K562 (cell line): Measurements from ENCODE around the gene FBXW8. TPM values are rescaled to one million over a fixed set of nuclear protein-coding genes. Genes with fewer than 3 reads are reported as not detected.

Source experiments
- ATAC-seq: fragments of 200-7000 bp; cut with Tn5 transposase; 3 replicates; pipeline ENCODE4 v1.9.1; 2020; ENCODE audit warnings: moderate library complexity
- BruUV-seq: library from RNA; stranded (reverse); fragments of 400-500 nt; replicated peaks from 2 replicates; lab custom pipeline; 2021; lab: Mats Ljungman, UMichigan
- CTCF ChIA-PET: fragments of 300-600 bp; formaldehyde crosslinking; extraction: SDS; loops from one replicate; lab custom pipeline; 2021; ENCODE audit warnings: low intra/inter-chr PET ratio; lab: Yijun Ruan, JAX
- POLR2A ChIA-PET: fragments of 300-600, 350-650 bp; sonication (Branson Sonifier 250); formaldehyde crosslinking; extraction: SDS; loops from one replicate; lab custom pipeline; 2021; ENCODE audit warnings: antibody characterized with exemption, inconsistent platforms; lab: Yijun Ruan, JAX
- DNase-seq, 4 experiments: peaks; one replicate each; pipeline versions ENCODE4 v3.0.0 to v3.0.0-alpha.2; 2011 to 2018; ENCODE audit warnings: low spot score in 3 of 4, mixed read lengths in 3 of 4; ENCODE audit errors: extremely low read depth in 1 of 4
- FAIRE-seq: peaks from 2 replicates; lab custom pipeline; 2011; peaks lifted over from hg19 to GRCh38; lab: Jason Lieb, UNC
- H2AFZ ChIP-seq: 2 replicates; pipeline ENCODE4 v1.6.0; 2011; ENCODE audit warnings: low read depth, low read length, control low read depth, inconsistent platforms
- H3K27ac ChIP-seq: fragments of 200-600 bp; 3 replicates; pipeline ENCODE4 v1.8.0; 2011; ENCODE audit warnings: low read depth, mild to moderate bottlenecking, control low read depth, inconsistent platforms, low read length, moderate library complexity, mixed read lengths; ENCODE audit errors: extremely low read depth
- H3K27me3 ChIP-seq, 2 experiments: fragments of 300-600 bp in 1 of 2; 2 replicates in 1 of 2; 3 replicates in 1 of 2; pipeline versions ENCODE4 v1.6.0 to v1.8.0; 2011; ENCODE audit warnings: inconsistent platforms in 2 of 2, low read length in 2 of 2, mild to moderate bottlenecking in 1 of 2, mixed read lengths in 1 of 2, moderate library complexity in 1 of 2; ENCODE audit not compliant: control insufficient read depth in 2 of 2, insufficient read depth in 2 of 2
- H3K36me3 ChIP-seq: fragments of 300-600 bp; 3 replicates; pipeline ENCODE4 v1.8.0; 2011; ENCODE audit warnings: mild to moderate bottlenecking, low read length, inconsistent platforms; ENCODE audit not compliant: control insufficient read depth, insufficient read depth
- H3K4me1 ChIP-seq, 2 experiments: fragments of 200-600 bp in 1 of 2; replicated peaks in 1 of 2; 2 replicates in 1 of 2; 3 replicates in 1 of 2; pipeline versions ENCODE4 v1.5.1 to v1.8.0; 2011; ENCODE audit warnings: inconsistent platforms in 2 of 2, low read length in 2 of 2, mild to moderate bottlenecking in 1 of 2, mixed read lengths in 1 of 2, moderate library complexity in 1 of 2; ENCODE audit not compliant: control insufficient read depth in 2 of 2, insufficient read depth in 2 of 2
- H3K4me2 ChIP-seq: 2 replicates; pipeline ENCODE4 v1.6.1; 2011; ENCODE audit warnings: low read length, control low read depth, inconsistent platforms, mixed read lengths; ENCODE audit not compliant: insufficient read depth
- H3K4me3 ChIP-seq: fragments of 200-600 bp; sonication (generic), shearing (Covaris generic); 2 replicates; pipeline ENCODE4 v1.5.1; 2016; ENCODE audit warnings: control low read depth, inconsistent platforms
- H3K79me2 ChIP-seq: fragments of 200-600 bp; 3 replicates; pipeline ENCODE4 v1.8.0; 2011; ENCODE audit warnings: low read length, inconsistent platforms; ENCODE audit not compliant: control insufficient read depth, insufficient read depth
- H3K9ac ChIP-seq, 2 experiments: 2 replicates each; pipeline versions ENCODE4 v1.6.0 to v1.6.1; 2011; ENCODE audit warnings: low read depth in 2 of 2, low read length in 2 of 2, control low read depth in 1 of 2, inconsistent platforms in 1 of 2, mild to moderate bottlenecking in 1 of 2, mixed read lengths in 1 of 2; ENCODE audit not compliant: insufficient read depth in 1 of 2
- H3K9me1 ChIP-seq: one replicate; pipeline ENCODE4 v1.6.0; 2011; ENCODE audit warnings: inconsistent platforms, mild to moderate bottlenecking, low read length, moderate library complexity; ENCODE audit not compliant: control insufficient read depth, insufficient read depth
- H3K9me3 ChIP-seq: replicated peaks from 2 replicates; pipeline ENCODE4 v1.5.1; 2011; ENCODE audit warnings: low read depth, low read length, inconsistent platforms; ENCODE audit not compliant: control insufficient read depth, insufficient read depth
- H4K20me1 ChIP-seq: replicated peaks from 2 replicates; pipeline ENCODE4 v1.6.1; 2011; ENCODE audit warnings: low read length, inconsistent platforms, mixed read lengths; ENCODE audit not compliant: control insufficient read depth, insufficient read depth
- GTF2E2 ChIP-seq: fragments of 200-800 bp; sonication (Bioruptor generic); IDR thresholded peaks from 2 replicates; pipeline ENCODE4 v1.6.1; 2016; ENCODE audit warnings: missing genetic modification characterization, missing compliant biosample characterization
- ILF3 ChIP-seq: fragments of 450-650 bp; IDR thresholded peaks from 2 replicates; pipeline ENCODE4 v1.6.1; 2018; ENCODE audit warnings: antibody characterized with exemption, mild to moderate bottlenecking, moderate library complexity, borderline replicate concordance
- SIRT6 ChIP-seq: IDR thresholded peaks from one replicate; pipeline ENCODE4 v1.6.1; 2012; ENCODE audit warnings: low read depth, mild to moderate bottlenecking, control low read depth, inconsistent platforms, low read length, moderate library complexity
- SUPT5H ChIP-seq: fragments of 450-650 bp; IDR thresholded peaks from 2 replicates; pipeline ENCODE4 v1.6.1; 2016
- TRIM28 ChIP-seq: fragments of 450-650 bp; IDR thresholded peaks from 2 replicates; pipeline ENCODE4 v1.6.1; 2017
- TSC22D4 ChIP-seq: fragments of 450-650 bp; IDR thresholded peaks from 2 replicates; pipeline ENCODE4 v1.6.1; 2016; ENCODE audit warnings: missing genetic modification characterization, missing biosample characterization, control low read depth
- ZC3H8 ChIP-seq: fragments of 450-650 bp; IDR thresholded peaks from 2 replicates; pipeline ENCODE4 v1.6.1; 2017
- ZNF354B ChIP-seq: fragments of 250-450 bp; sonication (Bioruptor Pico); IDR thresholded peaks from 2 replicates; pipeline ENCODE4 v1.4.0; 2020
- WGBS: fragments of 100-300 bp; shearing (Covaris generic); methylation state at CpG from one replicate; pipeline ENCODE4 v1.1.6; 2016; ENCODE audit warnings: low coverage, mixed read lengths; ENCODE audit not compliant: insufficient coverage; ENCODE audit errors: missing lambda C conversion rate; 5-methylcytosine and 5-hydroxymethylcytosine counted together
- in situ Hi-C: fragments of 300-500 bp; cut with MboI; formaldehyde crosslinking; loops from 4 replicates; pipeline ENCODE4 v1.15.0; 2018; ENCODE audit warnings: inconsistent platforms, mixed read lengths
- intact Hi-C: fragments of 100-400 bp; cut with micrococcal nuclease; formaldehyde crosslinking; loops from 2 replicates; pipeline ENCODE4 v1.14.2; 2022
- polyA plus RNA-seq, 8 experiments: library from polyadenylated mRNA; depleted of rRNA in 4 of 8; stranded (reverse) in 5 of 8; unstranded in 3 of 8; fragments of >200 nt; fragmentation: Nextera tagmentation in 2 of 8; fragmentation: Illumina TruSeq in 1 of 8; extraction: Ambion mirVana in 2 of 8; extraction: Trizol in 1 of 8; gene quantifications; 2 replicates each; pipeline versions ENCODE4 v1.2.1 to v1.2.3, GENCODE V29; 2011 to 2014; ENCODE audit warnings: inconsistent platforms in 1 of 8, missing spikeins in 1 of 8
- total RNA-seq, 7 experiments: library from RNA; depleted of rRNA in 6 of 7; stranded (reverse); fragments of >200 nt in 6 of 7; fragmentation: Illumina TruSeq in 2 of 7; extraction: Trizol in 2 of 7; gene quantifications; 2 replicates each; pipeline versions ENCODE4 v1.2.1 to v1.2.3, GENCODE V29; 2011 to 2021; ENCODE audit warnings: low replicate concordance in 1 of 7
- TF ChIP-seq, protein P1 (sequence below): fragments of 200-800 bp; sonication (Bioruptor generic); IDR thresholded peaks from 2 replicates; pipeline ENCODE4 v1.6.1; 2016; ENCODE audit warnings: missing genetic modification characterization, missing compliant biosample characterization
- TF ChIP-seq, protein P2 (sequence below): sonication (generic); formaldehyde crosslinking; IDR thresholded peaks from 2 replicates; pipeline ENCODE4 v1.8.0; 2022; ENCODE audit warnings: missing genetic modification reagents, mild to moderate bottlenecking, moderate library complexity, borderline replicate concordance
- TF ChIP-seq, protein P3 (sequence below): fragments of 450-650 bp; IDR thresholded peaks from 2 replicates; pipeline ENCODE4 v1.7.1; 2018; ENCODE audit warnings: mild to moderate bottlenecking, low read depth; ENCODE audit not compliant: partially characterized antibody
- TF ChIP-seq, protein P4 (sequence below): fragments of 450-650 bp; formaldehyde crosslinking; IDR thresholded peaks from 2 replicates; pipeline ENCODE4 v1.4.0; 2022; ENCODE audit warnings: missing genetic modification characterization

FBXW8 gene
- total and polyA plus RNA-seq, 9 of the 15 experiments (the other 6 are each of a cell fraction or from before 2014, with no cell fraction given): 0.58 to 8.3 (median 4.4) TPM

DNA sequence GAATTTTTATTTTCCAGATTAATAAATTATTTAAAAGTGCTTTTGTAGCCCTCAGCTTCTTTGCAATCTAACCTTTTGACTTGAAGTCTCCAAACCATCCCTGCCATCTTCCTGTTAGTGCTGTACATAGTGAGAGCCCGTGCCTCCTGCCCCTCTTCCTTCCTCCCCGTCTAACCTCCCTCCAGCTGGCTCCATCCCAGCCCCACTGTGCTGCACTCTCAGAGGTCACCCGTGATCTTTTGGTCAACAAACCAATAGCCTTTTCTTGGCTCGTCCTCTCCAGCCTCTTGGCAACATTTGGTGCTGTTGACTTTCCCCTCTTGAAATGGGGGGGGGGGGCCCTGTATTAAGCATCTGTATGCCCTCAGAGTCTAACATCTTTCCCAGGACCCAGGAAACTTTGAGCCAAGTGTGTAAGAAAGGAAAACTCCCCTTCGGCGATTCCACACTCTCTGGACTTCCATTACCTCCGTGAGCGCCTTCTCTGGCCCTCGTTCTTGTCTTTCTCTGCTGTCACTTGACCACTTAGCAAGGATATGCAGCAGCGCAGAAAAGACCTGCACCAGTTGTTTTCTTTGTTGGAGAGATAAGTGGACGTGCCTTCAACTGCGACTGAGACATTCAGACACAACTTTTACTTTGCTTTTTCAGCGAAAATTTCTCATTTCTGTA lies 44.1 kb downstream of the FBXW8 start:
- H3K4me3 ChIP-seq: no peak overlapping the region
- H3K79me2 ChIP-seq: no peaks in the 10 kb centered on the region
- no peak overlapping the region for H3K27ac ChIP-seq
- no peak for FAIRE-seq
- H3K9me3 ChIP-seq: no peaks in the 10 kb centered on the region
- no peak overlapping the region for H3K9ac ChIP-seq
- in situ Hi-C loops: loop anchor here (25.0 kb wide), 1 partner anchor 243 kb away; no protein-coding TSS in a partner anchor
- H4K20me1 ChIP-seq: no peaks in the 10 kb centered on the region; the same call in 1 of the 2 replicates
- H3K27me3 ChIP-seq: no peaks in the 10 kb centered on the region
- peaks cover 0 to 13% of the 10 kb centered on the region in 2 experiments; a peak in 3 of 5 replicates for H3K4me1 ChIP-seq
- intact Hi-C loops: loop anchor here (1.0 kb wide), 1 partner anchor 252 kb away; no protein-coding TSS in a partner anchor
- no peak for DNase-seq
- BruUV-seq: no TSS peak
- no peak overlapping the region for H2AFZ ChIP-seq
- POLR2A ChIA-PET: interaction anchor here (0.6 kb wide), 1 partner anchor 14 kb away, joined by 3 read pairs; no protein-coding TSS in a partner anchor
- no peak for TF ChIP-seq GTF2E2 (tag)
- TF ChIP-seq, protein P1, sequence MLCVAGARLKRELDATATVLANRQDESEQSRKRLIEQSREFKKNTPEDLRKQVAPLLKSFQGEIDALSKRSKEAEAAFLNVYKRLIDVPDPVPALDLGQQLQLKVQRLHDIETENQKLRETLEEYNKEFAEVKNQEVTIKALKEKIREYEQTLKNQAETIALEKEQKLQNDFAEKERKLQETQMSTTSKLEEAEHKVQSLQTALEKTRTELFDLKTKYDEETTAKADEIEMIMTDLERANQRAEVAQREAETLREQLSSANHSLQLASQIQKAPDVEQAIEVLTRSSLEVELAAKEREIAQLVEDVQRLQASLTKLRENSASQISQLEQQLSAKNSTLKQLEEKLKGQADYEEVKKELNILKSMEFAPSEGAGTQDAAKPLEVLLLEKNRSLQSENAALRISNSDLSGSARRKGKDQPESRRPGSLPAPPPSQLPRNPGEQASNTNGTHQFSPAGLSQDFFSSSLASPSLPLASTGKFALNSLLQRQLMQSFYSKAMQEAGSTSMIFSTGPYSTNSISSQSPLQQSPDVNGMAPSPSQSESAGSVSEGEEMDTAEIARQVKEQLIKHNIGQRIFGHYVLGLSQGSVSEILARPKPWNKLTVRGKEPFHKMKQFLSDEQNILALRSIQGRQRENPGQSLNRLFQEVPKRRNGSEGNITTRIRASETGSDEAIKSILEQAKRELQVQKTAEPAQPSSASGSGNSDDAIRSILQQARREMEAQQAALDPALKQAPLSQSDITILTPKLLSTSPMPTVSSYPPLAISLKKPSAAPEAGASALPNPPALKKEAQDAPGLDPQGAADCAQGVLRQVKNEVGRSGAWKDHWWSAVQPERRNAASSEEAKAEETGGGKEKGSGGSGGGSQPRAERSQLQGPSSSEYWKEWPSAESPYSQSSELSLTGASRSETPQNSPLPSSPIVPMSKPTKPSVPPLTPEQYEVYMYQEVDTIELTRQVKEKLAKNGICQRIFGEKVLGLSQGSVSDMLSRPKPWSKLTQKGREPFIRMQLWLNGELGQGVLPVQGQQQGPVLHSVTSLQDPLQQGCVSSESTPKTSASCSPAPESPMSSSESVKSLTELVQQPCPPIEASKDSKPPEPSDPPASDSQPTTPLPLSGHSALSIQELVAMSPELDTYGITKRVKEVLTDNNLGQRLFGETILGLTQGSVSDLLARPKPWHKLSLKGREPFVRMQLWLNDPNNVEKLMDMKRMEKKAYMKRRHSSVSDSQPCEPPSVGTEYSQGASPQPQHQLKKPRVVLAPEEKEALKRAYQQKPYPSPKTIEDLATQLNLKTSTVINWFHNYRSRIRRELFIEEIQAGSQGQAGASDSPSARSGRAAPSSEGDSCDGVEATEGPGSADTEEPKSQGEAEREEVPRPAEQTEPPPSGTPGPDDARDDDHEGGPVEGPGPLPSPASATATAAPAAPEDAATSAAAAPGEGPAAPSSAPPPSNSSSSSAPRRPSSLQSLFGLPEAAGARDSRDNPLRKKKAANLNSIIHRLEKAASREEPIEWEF (CRISPR knock-in tag): no peak
- TF ChIP-seq ZC3H8: no peak
- TF ChIP-seq, protein P2, sequence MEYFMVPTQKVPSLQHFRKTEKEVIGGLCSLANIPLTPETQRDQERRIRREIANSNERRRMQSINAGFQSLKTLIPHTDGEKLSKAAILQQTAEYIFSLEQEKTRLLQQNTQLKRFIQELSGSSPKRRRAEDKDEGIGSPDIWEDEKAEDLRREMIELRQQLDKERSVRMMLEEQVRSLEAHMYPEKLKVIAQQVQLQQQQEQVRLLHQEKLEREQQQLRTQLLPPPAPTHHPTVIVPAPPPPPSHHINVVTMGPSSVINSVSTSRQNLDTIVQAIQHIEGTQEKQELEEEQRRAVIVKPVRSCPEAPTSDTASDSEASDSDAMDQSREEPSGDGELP (CRISPR knock-in tag): no peak
- TF ChIP-seq, protein P3, sequence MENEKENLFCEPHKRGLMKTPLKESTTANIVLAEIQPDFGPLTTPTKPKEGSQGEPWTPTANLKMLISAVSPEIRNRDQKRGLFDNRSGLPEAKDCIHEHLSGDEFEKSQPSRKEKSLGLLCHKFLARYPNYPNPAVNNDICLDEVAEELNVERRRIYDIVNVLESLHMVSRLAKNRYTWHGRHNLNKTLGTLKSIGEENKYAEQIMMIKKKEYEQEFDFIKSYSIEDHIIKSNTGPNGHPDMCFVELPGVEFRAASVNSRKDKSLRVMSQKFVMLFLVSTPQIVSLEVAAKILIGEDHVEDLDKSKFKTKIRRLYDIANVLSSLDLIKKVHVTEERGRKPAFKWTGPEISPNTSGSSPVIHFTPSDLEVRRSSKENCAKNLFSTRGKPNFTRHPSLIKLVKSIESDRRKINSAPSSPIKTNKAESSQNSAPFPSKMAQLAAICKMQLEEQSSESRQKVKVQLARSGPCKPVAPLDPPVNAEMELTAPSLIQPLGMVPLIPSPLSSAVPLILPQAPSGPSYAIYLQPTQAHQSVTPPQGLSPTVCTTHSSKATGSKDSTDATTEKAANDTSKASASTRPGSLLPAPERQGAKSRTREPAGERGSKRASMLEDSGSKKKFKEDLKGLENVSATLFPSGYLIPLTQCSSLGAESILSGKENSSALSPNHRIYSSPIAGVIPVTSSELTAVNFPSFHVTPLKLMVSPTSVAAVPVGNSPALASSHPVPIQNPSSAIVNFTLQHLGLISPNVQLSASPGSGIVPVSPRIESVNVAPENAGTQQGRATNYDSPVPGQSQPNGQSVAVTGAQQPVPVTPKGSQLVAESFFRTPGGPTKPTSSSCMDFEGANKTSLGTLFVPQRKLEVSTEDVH: no peak
- TF ChIP-seq SUPT5H: no peak
- no peak for TF ChIP-seq ZNF354B (CRISPR knock-in tag)
- no peak for TF ChIP-seq TSC22D4 (tag)
- TF ChIP-seq, protein P4, sequence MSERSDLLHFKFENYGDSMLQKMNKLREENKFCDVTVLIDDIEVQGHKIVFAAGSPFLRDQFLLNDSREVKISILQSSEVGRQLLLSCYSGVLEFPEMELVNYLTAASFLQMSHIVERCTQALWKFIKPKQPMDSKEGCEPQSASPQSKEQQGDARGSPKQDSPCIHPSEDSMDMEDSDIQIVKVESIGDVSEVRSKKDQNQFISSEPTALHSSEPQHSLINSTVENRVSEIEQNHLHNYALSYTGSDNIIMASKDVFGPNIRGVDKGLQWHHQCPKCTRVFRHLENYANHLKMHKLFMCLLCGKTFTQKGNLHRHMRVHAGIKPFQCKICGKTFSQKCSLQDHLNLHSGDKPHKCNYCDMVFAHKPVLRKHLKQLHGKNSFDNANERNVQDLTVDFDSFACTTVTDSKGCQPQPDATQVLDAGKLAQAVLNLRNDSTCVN (CRISPR knock-in tag): no peak
- no peak for TF ChIP-seq SIRT6
- no peak for TF ChIP-seq TRIM28
- TF ChIP-seq ILF3: no peak
- no peaks in the 10 kb centered on the region for H3K36me3 ChIP-seq
- H3K9me1 ChIP-seq: no peaks in the 10 kb centered on the region
- CTCF ChIA-PET: interaction anchor here (2.0 kb wide), 1 partner anchor 251 kb away, joined by 17 read pairs; no protein-coding TSS in a partner anchor
- ATAC-seq: no peak
- H3K4me2 ChIP-seq: no peak overlapping the region
- WGBS: 55% methylated on average over 11 of the region's 13 CpGs
